ENCODE measurements around the gene HK3.

The HK3 gene

DNA sequence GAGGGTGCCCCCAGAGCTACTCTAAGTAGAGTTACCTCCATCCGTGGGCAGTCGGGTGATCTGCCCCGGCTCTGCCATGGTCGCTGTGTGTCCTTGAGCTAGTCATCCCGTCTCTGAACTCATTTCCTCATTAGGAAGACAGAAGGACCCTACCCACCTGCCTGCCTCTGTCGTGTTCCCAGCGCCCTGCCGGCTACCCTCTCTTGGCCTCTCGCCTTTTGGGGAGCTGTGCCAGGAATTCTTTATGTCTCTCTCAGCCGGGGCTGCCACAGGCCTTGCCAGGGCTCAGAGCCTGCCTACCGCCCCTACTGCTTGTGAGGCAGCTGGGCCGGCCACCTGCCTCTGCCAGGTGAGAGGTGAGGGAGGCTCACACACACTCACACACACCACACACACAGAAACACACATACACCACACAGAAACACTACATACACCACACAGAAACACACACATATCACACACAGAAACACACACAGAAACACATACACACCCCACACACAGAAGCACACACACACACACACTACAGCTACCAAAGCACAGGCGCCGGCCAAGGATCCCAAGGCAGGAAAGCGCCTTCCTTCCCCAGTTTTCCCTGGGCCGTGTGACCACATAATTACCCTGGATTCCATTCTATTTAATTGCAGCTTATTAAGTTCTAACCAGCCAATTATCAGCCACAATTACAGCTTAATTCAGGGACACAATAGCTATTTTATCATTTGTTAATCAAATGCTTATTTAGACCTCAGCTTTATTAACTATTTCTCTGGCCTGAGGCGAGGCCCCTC, 47.1 kb downstream of the HK3 start:
- no peak for TF ChIP-seq CTCF (IDR thresholded peaks at IDR 0.05; ENCODE audit: low read depth, low read length)
- DNase-seq (ENCODE audit: extremely low read depth, low read depth) = no peak

GRCh38 chr5:176851380-176851779, 47.8 kb downstream of the HK3 start:
- DNase-seq (ENCODE audit: extremely low read depth, low read depth) = no peak
- TF ChIP-seq CTCF (IDR thresholded peaks at IDR 0.05; ENCODE audit: low read depth, low read length) = no peak

DNA sequence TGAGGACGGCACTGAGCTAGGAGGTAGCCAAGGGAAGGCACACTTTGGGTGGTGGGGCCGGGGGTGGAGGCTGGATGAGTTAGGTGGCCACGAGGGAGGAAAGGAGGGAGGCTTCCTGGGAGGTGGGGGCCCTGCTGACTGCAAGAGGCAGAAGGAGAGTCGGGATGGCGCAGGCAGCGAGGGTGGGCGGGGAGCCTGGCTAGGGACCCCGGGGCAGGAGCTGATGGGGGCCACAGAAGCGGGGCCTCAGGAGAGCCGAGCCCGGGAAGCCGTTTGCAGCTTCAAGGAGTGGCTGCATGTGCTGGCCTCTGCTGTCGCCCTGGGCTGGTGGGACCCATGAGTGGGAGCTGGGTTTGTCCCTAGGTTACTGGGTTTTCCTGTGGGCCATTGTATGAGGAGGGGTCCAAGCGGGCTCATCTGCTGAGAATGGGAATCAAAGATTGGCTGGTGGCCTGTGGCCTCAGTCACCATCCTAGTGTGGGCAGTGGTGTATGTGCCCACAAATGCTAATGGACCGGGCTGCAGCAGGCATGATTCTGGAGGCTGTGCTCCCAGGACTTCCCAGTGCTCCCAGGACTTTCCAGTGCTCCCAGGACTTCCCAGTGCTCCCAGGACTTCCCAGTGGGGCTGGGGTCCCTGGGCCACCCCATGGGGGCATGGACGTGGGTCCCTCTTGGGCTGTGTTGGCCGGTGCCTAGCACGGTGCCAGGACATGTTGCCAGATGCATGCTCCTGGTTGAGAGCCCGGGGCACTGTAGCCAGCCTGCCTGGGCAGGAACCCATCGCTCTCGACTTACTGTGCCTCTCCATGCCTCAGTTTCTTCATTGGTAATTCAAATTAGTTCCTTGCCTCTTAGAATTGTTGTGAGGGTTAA, 48.5 kb downstream of the HK3 start:
- no peak for DNase-seq (ENCODE audit: extremely low read depth, low read depth)
- TF ChIP-seq CTCF (IDR thresholded peaks at IDR 0.05; ENCODE audit: low read depth, low read length) = no peak

DNA sequence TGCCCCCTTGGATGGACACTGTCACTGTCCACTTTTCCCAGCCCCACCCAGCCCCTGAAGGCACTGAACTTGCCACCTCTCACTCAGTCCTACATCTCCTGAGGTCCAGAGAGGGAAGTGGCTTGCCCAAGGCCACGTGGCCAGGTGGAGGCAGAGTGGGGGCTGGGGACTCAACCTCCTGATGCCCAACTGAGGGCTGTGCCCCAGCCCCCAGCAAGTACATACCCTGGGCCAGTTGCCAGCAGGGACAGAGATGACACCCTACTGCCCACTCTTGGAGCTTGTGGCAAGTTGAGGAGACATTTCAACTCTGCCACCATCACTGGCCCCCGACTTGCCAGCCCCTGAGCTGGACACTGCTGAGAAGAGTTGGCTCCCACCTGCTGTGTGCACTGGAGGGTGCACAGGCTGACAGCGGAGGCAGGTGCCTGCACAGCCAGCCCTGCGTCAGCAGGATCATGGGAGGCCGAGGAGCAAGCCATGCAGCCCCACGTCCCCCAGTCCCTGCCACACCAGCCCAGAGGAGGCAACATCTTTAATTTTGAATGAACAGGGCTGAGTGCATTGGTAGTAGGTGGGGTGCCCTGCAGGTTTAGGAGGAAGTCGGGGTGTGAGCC, 49.4 kb downstream of the HK3 start:
- TF ChIP-seq CTCF (IDR thresholded peaks at IDR 0.05; ENCODE audit: low read depth, low read length) = no peak

GRCh38 chr5:176848651-176849050, 50.5 kb downstream of the HK3 start:
- no peak for DNase-seq (ENCODE audit: extremely low read depth, low read depth)
- no peak for TF ChIP-seq CTCF (IDR thresholded peaks at IDR 0.05; ENCODE audit: low read depth, low read length)

More for the DNA sequence above, 49.4 kb downstream of the HK3 start:
- DNase-seq (ENCODE audit: extremely low read depth, low read depth) = no peak

DNA sequence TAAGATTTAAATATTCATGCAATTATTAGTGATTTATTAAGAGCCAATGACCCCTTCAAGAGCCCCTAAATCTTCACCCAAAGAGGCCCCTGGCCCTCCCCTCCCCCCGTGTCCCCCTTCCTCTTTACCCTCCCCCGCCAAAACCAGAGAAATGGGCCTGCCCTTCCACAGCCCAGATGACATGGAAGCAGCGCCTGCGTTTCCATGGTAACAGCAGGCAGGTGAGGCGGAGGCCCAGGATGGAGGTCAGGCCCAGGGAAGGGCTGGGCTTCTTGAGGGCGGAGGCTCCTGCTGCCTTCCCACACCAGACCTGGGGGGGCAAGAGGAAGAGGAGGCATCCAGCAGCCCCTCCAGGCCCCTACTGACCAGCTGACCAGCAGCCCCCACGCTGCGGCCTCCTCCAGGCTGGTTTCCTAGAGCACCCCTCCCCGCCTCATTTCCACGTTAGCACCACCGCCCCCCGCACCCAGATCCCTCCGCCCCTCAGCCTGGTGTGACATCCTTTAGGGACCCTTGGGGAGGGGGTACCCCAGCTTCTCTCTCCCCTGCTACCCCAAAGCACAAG, 51.3 kb downstream of the HK3 start:
- no peak for TF ChIP-seq CTCF (IDR thresholded peaks at IDR 0.05; ENCODE audit: low read depth, low read length)
- no peak for DNase-seq (ENCODE audit: extremely low read depth, low read depth)

Measured in AG09319 (cell line).